T47D (cell line): ENCODE measurements around the gene RNF144A.
A peak's percentile ranks its signal among the peaks of the same experiment; 100 is the strongest.

Experiments
- DNase-seq, 2 experiments: peaks; one replicate each; pipeline versions ENCODE4 v3.0.0 to v3.0.0-alpha.2; 2011 to 2012; ENCODE audit warnings: low read depth in 1 of 2, low spot score in 1 of 2
- JUND ChIP-seq: IDR thresholded peaks from 2 replicates; pipeline ENCODE4 v1.6.1; 2012; ENCODE audit warnings: low read depth
- in situ Hi-C: cut with HindIII; loops from 2 replicates; pipeline ENCODE4 v1.10.0; 2016; ENCODE audit warnings: low sequenced_read_pairs, low pct_unique_long_range_greater_than_20kb

RNF144A gene

GRCh38 chr2:7083580-7084509 lies 166.6 kb downstream of the RNF144A start:
- in situ Hi-C loops, result no loop called here
- peak in 1 of 2 experiments; percentile 65 for DNase-seq
- no peak for TF ChIP-seq JUND

GRCh38 chr2:7084601-7085000 lies 167.4 kb downstream of the RNF144A start:
- TF ChIP-seq JUND, result no peak
- in situ Hi-C loops, result no loop called here
- DNase-seq, result no peak

- in situ Hi-C loops, result no loop called here
- TF ChIP-seq JUND, result no peak
- no peak for DNase-seq
These were observed 172.1 kb downstream of the RNF144A start for GRCh38 chr2:7089284-7089683.

- no peak for TF ChIP-seq JUND
- no peak for DNase-seq
- in situ Hi-C loops, result no loop called here
These were observed 172.8 kb downstream of the RNF144A start for GRCh38 chr2:7089898-7090510.

- no peak for TF ChIP-seq JUND
- in situ Hi-C loops, result no loop called here
These were observed 176.2 kb downstream of the RNF144A start for GRCh38 chr2:7093376-7093775.

More at GRCh38 chr2:7093376-7093775, 176.2 kb downstream of the RNF144A start:
- no peak for DNase-seq
